ENCODE data around the gene IBA57. TPM values are rescaled to one million over a fixed set of nuclear protein-coding genes. Genes with fewer than 3 reads are reported as not detected.

Gene IBA57
- total RNA-seq, 3 donors from 2014 or later = 11.5 to 12.9 (median 11.8) TPM

- intact Hi-C loops (cut with DNase I, micrococcal nuclease) = no loop called here
- H3K36me3 ChIP-seq (ENCODE audit: low read depth) = no peaks in the 10 kb centered on the region
- H3K4me1 ChIP-seq (ENCODE audit: low read depth) = no peaks in the 10 kb centered on the region
- DNase-seq (no peak), ATAC-seq (no peak)
- no peak for TF ChIP-seq CTCF (IDR thresholded peaks at IDR 0.05)
- no peaks in the 10 kb centered on the region for H3K9me3 ChIP-seq
- no peak overlapping the region for H3K4me3 ChIP-seq
Observed at GRCh38 chr1:228152918-228153258, 12.7 kb upstream of the IBA57 start.

GRCh38 chr1:228154021-228154669 lies 11.5 kb upstream of the IBA57 start:
- intact Hi-C loops (cut with DNase I, micrococcal nuclease) = no loop called here
- DNase-seq (peak in 1 of 3 donors; percentile 26), ATAC-seq (no peak)
- no peaks in the 10 kb centered on the region for H3K36me3 ChIP-seq (ENCODE audit: low read depth)
- no peaks in the 10 kb centered on the region for H3K9me3 ChIP-seq
- no peak for TF ChIP-seq CTCF (IDR thresholded peaks at IDR 0.05)
- no peaks in the 10 kb centered on the region for H3K4me1 ChIP-seq (ENCODE audit: low read depth)
- no peak overlapping the region for H3K4me3 ChIP-seq

GRCh38 chr1:228154670-228155571 lies 10.7 kb upstream of the IBA57 start:
- no peak overlapping the region for H3K4me3 ChIP-seq
- peak in 1 of 3 donors; percentile 27 for DNase-seq
- no peaks in the 10 kb centered on the region for H3K4me1 ChIP-seq (ENCODE audit: low read depth)
- TF ChIP-seq CTCF (IDR thresholded peaks at IDR 0.05) = no peak
- H3K36me3 ChIP-seq (ENCODE audit: low read depth) = no peaks in the 10 kb centered on the region
- ATAC-seq = peak; percentile 37
- H3K9me3 ChIP-seq = no peaks in the 10 kb centered on the region
- intact Hi-C loops (cut with DNase I, micrococcal nuclease) = no loop called here

GRCh38 chr1:228155596-228156514 lies 9.7 kb upstream of the IBA57 start:
- intact Hi-C loops (cut with DNase I, micrococcal nuclease) = no loop called here
- Histone ChIP-seq H3K4me1 (ENCODE audit: low read depth) (no peaks in the 10 kb centered on the region), H3K36me3 (ENCODE audit: low read depth) (no peaks in the 10 kb centered on the region), H3K4me3 (no peak overlapping the region), H3K9me3 (no peaks in the 10 kb centered on the region)
- DNase-seq (no peak), ATAC-seq (no peak)
- no peak for TF ChIP-seq CTCF (IDR thresholded peaks at IDR 0.05)

GRCh38 chr1:228156515-228156881 lies 9.1 kb upstream of the IBA57 start:
- no peak for TF ChIP-seq CTCF (IDR thresholded peaks at IDR 0.05)
- H3K9me3 ChIP-seq = no peaks in the 10 kb centered on the region
- no peaks in the 10 kb centered on the region for H3K36me3 ChIP-seq (ENCODE audit: low read depth)
- H3K4me1 ChIP-seq (ENCODE audit: low read depth) = no peaks in the 10 kb centered on the region
- H3K4me3 ChIP-seq = no peak overlapping the region
- ATAC-seq (no peak), DNase-seq (peak in 2 of 3 donors; percentile 14 to 43)
- intact Hi-C loops (cut with DNase I, micrococcal nuclease) = no loop called here

Data from mucosa of descending colon (tissue), 3 donors.